Measurements from ENCODE around the gene KDM4F. TPM values are rescaled to one million over a fixed set of nuclear protein-coding genes. Genes with fewer than 3 reads are reported as not detected.
"Not testable (repeated sequence)": the region's sequence is repeated elsewhere in the genome, so short reads cannot be mapped to it uniquely, and the experiment has no call there.

KDM4F gene
- total RNA-seq (2014; rRNA removed; shearing (Covaris generic)): not detected in 2 replicates

- not testable (repeated sequence) for DNase-seq (ENCODE audit: low read depth)
Measured at GRCh38 chr11:95049122-95049521, at the start of gene KDM4F. TSS of gene KDM4F (plus strand) at chr11:95049422.

- DNase-seq (ENCODE audit: low read depth): no peak
Measured at GRCh38 chr11:95003716-95004115, 45.5 kb upstream of the KDM4F start.

GRCh38 chr11:95005642-95006041 lies 43.6 kb upstream of the KDM4F start:
- no peak for DNase-seq (ENCODE audit: low read depth)

- no peak for DNase-seq (ENCODE audit: low read depth)
Measured at GRCh38 chr11:95011376-95011775, 37.8 kb upstream of the KDM4F start.

GRCh38 chr11:95014184-95014821 lies 34.9 kb upstream of the KDM4F start:
- no peak for DNase-seq (ENCODE audit: low read depth)

GRCh38 chr11:95016139-95016538 lies 33.1 kb upstream of the KDM4F start:
- DNase-seq (ENCODE audit: low read depth): no peak

GRCh38 chr11:95021468-95021867 lies 27.8 kb upstream of the KDM4F start:
- DNase-seq (ENCODE audit: low read depth): not testable (repeated sequence)

GRCh38 chr11:95024958-95025357 lies 24.3 kb upstream of the KDM4F start, which contains the start of gene KDM4E:
TSS of gene KDM4E (plus strand) at chr11:95025258. CDS start at chr11:95025558, 300 bp downstream.
- DNase-seq (ENCODE audit: low read depth): no peak

GRCh38 chr11:95025594-95025993 lies 23.6 kb upstream of the KDM4F start:
- not testable (repeated sequence) for DNase-seq (ENCODE audit: low read depth)

- no peak for DNase-seq (ENCODE audit: low read depth)
Measured at GRCh38 chr11:95028357-95028756, 20.9 kb upstream of the KDM4F start.

- DNase-seq (ENCODE audit: low read depth): no peak
Measured at GRCh38 chr11:95033051-95033450, 16.2 kb upstream of the KDM4F start.

GRCh38 chr11:95035316-95035715 lies 13.9 kb upstream of the KDM4F start:
- no peak for DNase-seq (ENCODE audit: low read depth)

GRCh38 chr11:95037356-95038035 lies 11.7 kb upstream of the KDM4F start:
- not testable (repeated sequence) for DNase-seq (ENCODE audit: low read depth)

GRCh38 chr11:95042239-95042638 lies 7.0 kb upstream of the KDM4F start:
- no peak for DNase-seq (ENCODE audit: low read depth)

GRCh38 chr11:95042906-95043305 lies 6.3 kb upstream of the KDM4F start:
- DNase-seq (ENCODE audit: low read depth): no peak

GRCh38 chr11:95044010-95044409 lies 5.2 kb upstream of the KDM4F start:
- no peak for DNase-seq (ENCODE audit: low read depth)

GRCh38 chr11:95045812-95046211 lies 3.4 kb upstream of the KDM4F start:
- DNase-seq (ENCODE audit: low read depth): no peak

GRCh38 chr11:95050595-95051202 lies 1.5 kb downstream of the KDM4F start:
- DNase-seq (ENCODE audit: low read depth): no peak

GRCh38 chr11:95054356-95054755 lies 5.1 kb downstream of the KDM4F start:
- no peak for DNase-seq (ENCODE audit: low read depth)

- no peak for DNase-seq (ENCODE audit: low read depth)
Measured at GRCh38 chr11:95055283-95055897, 6.2 kb downstream of the KDM4F start.

GRCh38 chr11:95057959-95058358 lies 8.7 kb downstream of the KDM4F start:
- no peak for DNase-seq (ENCODE audit: low read depth)

- DNase-seq (ENCODE audit: low read depth): no peak
Measured at GRCh38 chr11:95058621-95059020, 9.4 kb downstream of the KDM4F start.

- no peak for DNase-seq (ENCODE audit: low read depth)
Measured at GRCh38 chr11:95059046-95059445, 9.8 kb downstream of the KDM4F start.
